Loucy (cell line): ENCODE data around the gene SLC39A11.

Experiments used
- H2AFZ ChIP-seq: fragments of 200-600 bp; sonication (generic); 2 replicates; pipeline ENCODE4 v1.6.0; 2016; ENCODE audit warnings: antibody characterized with exemption, mild to moderate bottlenecking, low read length, moderate library complexity
- H3F3A ChIP-seq: fragments of 200-600 bp; 2 replicates; pipeline ENCODE4 v1.6.0; 2016; ENCODE audit warnings: antibody characterized with exemption, low read depth, mild to moderate bottlenecking
- H3K27me3 ChIP-seq: fragments of 200-600 bp; sonication (generic); 2 replicates; pipeline ENCODE4 v1.6.1; 2014; ENCODE audit warnings: low read length, mild to moderate bottlenecking; ENCODE audit not compliant: insufficient read depth, poor library complexity, severe bottlenecking
- H3K36me3 ChIP-seq: fragments of 200-600 bp; sonication (generic); 2 replicates; pipeline ENCODE4 v1.6.1; 2016; ENCODE audit warnings: low read length; ENCODE audit not compliant: insufficient read depth
- H3K4me1 ChIP-seq: fragments of 200-600 bp; sonication (generic); 2 replicates; pipeline ENCODE4 v1.5.1; 2014; ENCODE audit warnings: low read length, mild to moderate bottlenecking; ENCODE audit not compliant: insufficient read depth, poor library complexity, severe bottlenecking
- H3K4me2 ChIP-seq: fragments of 200-600 bp; sonication (generic); 2 replicates; pipeline ENCODE4 v1.6.0; 2014; ENCODE audit warnings: antibody characterized with exemption, low read length, low read depth, mild to moderate bottlenecking; ENCODE audit not compliant: poor library complexity, severe bottlenecking
- H3K4me3 ChIP-seq: fragments of 200-600 bp; sonication (generic); 2 replicates; pipeline ENCODE4 v1.5.1; 2014; ENCODE audit warnings: low read length, mild to moderate bottlenecking, mixed read lengths; ENCODE audit not compliant: poor library complexity, severe bottlenecking
- H3K79me2 ChIP-seq: fragments of 200-600 bp; sonication (generic); 2 replicates; pipeline ENCODE4 v1.6.1; 2014; ENCODE audit warnings: low read length; ENCODE audit not compliant: insufficient read depth
- H3K9ac ChIP-seq: fragments of 200-600 bp; sonication (generic); 2 replicates; pipeline ENCODE4 v1.6.0; 2014; ENCODE audit warnings: mild to moderate bottlenecking, low read depth, low read length, moderate library complexity; ENCODE audit not compliant: poor library complexity, severe bottlenecking
- H3K9me2 ChIP-seq: fragments of 200-600 bp; sonication (generic); replicated peaks from 2 replicates; pipeline ENCODE4 v1.6.1; 2016; ENCODE audit warnings: low read depth, low read length, mixed read lengths
- H3K9me3 ChIP-seq: fragments of 200-600 bp; sonication (generic); 2 replicates; pipeline ENCODE4 v1.6.1; 2014; ENCODE audit warnings: mild to moderate bottlenecking, antibody characterized with exemption, low read length, low read depth; ENCODE audit not compliant: insufficient read depth
- H4K20me1 ChIP-seq: fragments of 200-600 bp; sonication (generic); 2 replicates; pipeline ENCODE4 v1.6.0; 2014; ENCODE audit warnings: antibody characterized with exemption, low read length, mild to moderate bottlenecking; ENCODE audit not compliant: insufficient read depth, poor library complexity, severe bottlenecking
- EZH2phosphoT487 ChIP-seq: fragments of 200-600 bp; IDR thresholded peaks from 2 replicates; pipeline ENCODE4 v1.6.1; 2018; ENCODE audit warnings: antibody characterized with exemption, mild to moderate bottlenecking, moderate library complexity, borderline replicate concordance
- TF ChIP-seq, protein P1 (sequence below): fragments of 200-600 bp; sonication (generic); conservative IDR thresholded peaks from 2 replicates; pipeline ENCODE4 v1.5.1; 2014; ENCODE audit warnings: mild to moderate bottlenecking, antibody characterized with exemption, low read length

Gene SLC39A11

GRCh38 chr17:72778169-72779151 is 314.0 kb downstream of the SLC39A11 start:
- Histone ChIP-seq H3K36me3 (no peaks in the 10 kb centered on the region), H3K27me3 (no peaks in the 10 kb centered on the region), H3K9me2 (no peaks in the 10 kb centered on the region), H3K9me3 (no peaks in the 10 kb centered on the region), H2AFZ (no peak overlapping the region), H3K4me1 (no peaks in the 10 kb centered on the region), H3K4me3 (no peak overlapping the region), H4K20me1 (no peaks in the 10 kb centered on the region), H3K79me2 (no peaks in the 10 kb centered on the region), H3K4me2 (no peak overlapping the region), H3F3A (no peaks in the 10 kb centered on the region), H3K9ac (no peak overlapping the region)
- TF ChIP-seq, protein P1, sequence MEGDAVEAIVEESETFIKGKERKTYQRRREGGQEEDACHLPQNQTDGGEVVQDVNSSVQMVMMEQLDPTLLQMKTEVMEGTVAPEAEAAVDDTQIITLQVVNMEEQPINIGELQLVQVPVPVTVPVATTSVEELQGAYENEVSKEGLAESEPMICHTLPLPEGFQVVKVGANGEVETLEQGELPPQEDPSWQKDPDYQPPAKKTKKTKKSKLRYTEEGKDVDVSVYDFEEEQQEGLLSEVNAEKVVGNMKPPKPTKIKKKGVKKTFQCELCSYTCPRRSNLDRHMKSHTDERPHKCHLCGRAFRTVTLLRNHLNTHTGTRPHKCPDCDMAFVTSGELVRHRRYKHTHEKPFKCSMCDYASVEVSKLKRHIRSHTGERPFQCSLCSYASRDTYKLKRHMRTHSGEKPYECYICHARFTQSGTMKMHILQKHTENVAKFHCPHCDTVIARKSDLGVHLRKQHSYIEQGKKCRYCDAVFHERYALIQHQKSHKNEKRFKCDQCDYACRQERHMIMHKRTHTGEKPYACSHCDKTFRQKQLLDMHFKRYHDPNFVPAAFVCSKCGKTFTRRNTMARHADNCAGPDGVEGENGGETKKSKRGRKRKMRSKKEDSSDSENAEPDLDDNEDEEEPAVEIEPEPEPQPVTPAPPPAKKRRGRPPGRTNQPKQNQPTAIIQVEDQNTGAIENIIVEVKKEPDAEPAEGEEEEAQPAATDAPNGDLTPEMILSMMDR: no peak
- no peak for TF ChIP-seq EZH2phosphoT487

DNA sequence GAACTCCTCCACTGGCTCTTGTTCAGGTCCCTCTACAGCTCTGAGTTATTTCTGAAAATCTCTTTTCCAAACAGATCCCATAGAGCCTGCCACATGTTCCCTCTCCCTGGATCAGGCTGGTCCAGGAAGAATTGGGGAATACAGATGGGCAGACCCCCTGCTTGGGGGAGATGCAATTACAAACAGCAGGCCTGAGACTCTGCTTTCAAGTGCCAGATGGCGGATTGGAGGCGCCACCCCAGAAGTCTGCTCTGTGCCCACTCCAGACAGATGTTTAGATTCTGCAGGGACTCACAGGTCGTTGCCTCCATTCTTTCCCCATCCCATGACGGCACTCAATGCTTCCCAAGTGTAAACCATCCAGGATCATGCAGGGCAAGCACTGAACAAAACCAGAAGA is 316.6 kb downstream of the SLC39A11 start:
- Histone ChIP-seq H3K9ac (no peak overlapping the region), H3K9me2 (no peaks in the 10 kb centered on the region), H3K4me2 (no peak overlapping the region), H3K79me2 (no peaks in the 10 kb centered on the region), H3K4me1 (no peaks in the 10 kb centered on the region), H3K36me3 (no peaks in the 10 kb centered on the region), H3K27me3 (no peaks in the 10 kb centered on the region), H4K20me1 (no peaks in the 10 kb centered on the region), H2AFZ (no peak overlapping the region), H3K4me3 (no peak overlapping the region), H3K9me3 (no peaks in the 10 kb centered on the region), H3F3A (no peaks in the 10 kb centered on the region)
- TF ChIP-seq, protein P1: no peak
- no peak for TF ChIP-seq EZH2phosphoT487

DNA sequence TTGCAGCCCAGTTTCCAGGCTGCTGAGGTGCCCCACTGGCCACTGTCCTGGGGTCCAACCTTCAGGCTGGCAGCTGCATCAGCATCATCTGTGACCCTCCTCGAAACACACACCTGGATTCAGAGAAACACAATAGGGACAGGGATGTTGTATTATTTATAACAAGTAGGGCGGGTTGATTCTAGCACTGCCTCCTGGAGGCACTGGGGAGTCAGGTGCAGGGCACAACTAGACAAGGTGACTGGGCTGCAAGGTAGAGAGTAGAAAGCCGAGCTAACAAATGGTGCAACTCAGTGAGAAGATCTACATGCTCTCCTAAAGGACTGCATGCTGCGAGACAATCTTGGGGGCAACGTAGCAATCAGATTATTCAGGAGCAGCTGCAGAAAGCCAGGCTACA is 317.3 kb downstream of the SLC39A11 start:
- no peak for TF ChIP-seq EZH2phosphoT487
- TF ChIP-seq, protein P1: no peak
- Histone ChIP-seq H3K4me2 (no peak overlapping the region), H3K4me1 (no peaks in the 10 kb centered on the region), H2AFZ (no peak overlapping the region), H3K9ac (no peak overlapping the region), H3K36me3 (no peaks in the 10 kb centered on the region), H3K9me2 (no peaks in the 10 kb centered on the region), H3F3A (no peaks in the 10 kb centered on the region), H3K4me3 (no peak overlapping the region), H3K9me3 (no peaks in the 10 kb centered on the region), H3K79me2 (no peaks in the 10 kb centered on the region), H3K27me3 (no peaks in the 10 kb centered on the region), H4K20me1 (no peaks in the 10 kb centered on the region)
